Measurements from ENCODE around the gene CDT1. TPM values are rescaled to one million over a fixed set of nuclear protein-coding genes. Genes with fewer than 3 reads are reported as not detected.

The CDT1 gene
- total and polyA plus RNA-seq, 10 of the 15 experiments (the other 5 are each of a cell fraction or from before 2014, with no cell fraction given), result 0.50 to 87.6 (median 8.8) TPM

DNA sequence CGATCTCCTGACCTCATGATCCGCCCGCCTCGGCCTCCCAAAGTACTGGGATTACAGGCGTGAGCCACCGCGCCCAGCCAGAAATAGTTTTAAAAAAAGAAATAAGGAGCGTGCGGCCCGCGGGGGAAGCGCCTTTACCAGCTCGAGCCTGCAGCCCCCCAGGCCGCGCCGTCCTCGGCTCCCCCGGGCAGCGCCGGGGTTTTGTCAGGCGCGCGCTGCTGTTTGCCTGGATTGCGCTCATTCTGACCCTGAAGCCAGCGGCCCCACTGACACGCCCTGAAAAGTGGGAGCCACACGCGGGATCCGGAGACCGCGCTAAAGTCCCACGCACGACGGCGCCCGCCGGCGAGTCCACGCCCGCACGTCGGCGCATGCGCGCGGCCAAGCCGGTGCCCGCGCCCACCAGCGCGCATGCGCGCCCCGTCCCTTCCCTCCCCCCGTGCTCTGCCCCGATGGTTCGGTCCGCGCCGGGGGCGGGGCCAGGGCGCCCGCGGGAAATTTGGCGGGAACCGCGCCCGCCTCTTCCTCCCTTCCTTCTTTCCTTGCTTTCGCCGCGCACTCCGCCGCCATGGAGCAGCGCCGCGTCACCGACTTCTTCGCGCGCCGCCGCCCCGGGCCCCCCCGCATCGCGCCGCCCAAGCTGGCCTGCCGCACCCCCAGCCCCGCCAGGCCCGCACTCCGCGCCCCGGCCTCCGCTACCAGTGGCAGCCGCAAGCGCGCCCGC, at the start of gene CDT1 (continued):
- no peak for TF ChIP-seq IRF3 (IDR thresholded peaks at IDR 0.05)
- TF ChIP-seq PAX5 (IDR thresholded peaks at IDR 0.05; ENCODE audit: borderline replicate concordance, low read depth, low read length), result 0 out of 2 replicates have a peak, but pooled peaks have one; percentile 8
- TF ChIP-seq, protein P1, sequence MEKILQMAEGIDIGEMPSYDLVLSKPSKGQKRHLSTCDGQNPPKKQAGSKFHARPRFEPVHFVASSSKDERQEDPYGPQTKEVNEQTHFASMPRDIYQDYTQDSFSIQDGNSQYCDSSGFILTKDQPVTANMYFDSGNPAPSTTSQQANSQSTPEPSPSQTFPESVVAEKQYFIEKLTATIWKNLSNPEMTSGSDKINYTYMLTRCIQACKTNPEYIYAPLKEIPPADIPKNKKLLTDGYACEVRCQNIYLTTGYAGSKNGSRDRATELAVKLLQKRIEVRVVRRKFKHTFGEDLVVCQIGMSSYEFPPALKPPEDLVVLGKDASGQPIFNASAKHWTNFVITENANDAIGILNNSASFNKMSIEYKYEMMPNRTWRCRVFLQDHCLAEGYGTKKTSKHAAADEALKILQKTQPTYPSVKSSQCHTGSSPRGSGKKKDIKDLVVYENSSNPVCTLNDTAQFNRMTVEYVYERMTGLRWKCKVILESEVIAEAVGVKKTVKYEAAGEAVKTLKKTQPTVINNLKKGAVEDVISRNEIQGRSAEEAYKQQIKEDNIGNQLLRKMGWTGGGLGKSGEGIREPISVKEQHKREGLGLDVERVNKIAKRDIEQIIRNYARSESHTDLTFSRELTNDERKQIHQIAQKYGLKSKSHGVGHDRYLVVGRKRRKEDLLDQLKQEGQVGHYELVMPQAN (conservative IDR thresholded peaks at IDR 0.05), result peak; percentile 97
- TF ChIP-seq ASH2L (IDR thresholded peaks at IDR 0.05; ENCODE audit: borderline replicate concordance, low read depth), result no peak
- TF ChIP-seq ZSCAN29 (IDR thresholded peaks at IDR 0.05), result peak; percentile 29; the same call in 1 of the 2 replicates
- peak; percentile 94 for TF ChIP-seq JUND (IDR thresholded peaks at IDR 0.05; ENCODE audit: low read depth, low read length)
- TF ChIP-seq RELA (IDR thresholded peaks at IDR 0.05; ENCODE audit: borderline replicate concordance, partially characterized antibody), result peak; percentile 44
- TF ChIP-seq NFYB (IDR thresholded peaks at IDR 0.05; ENCODE audit: insufficient read depth, low read depth, low read length), result no peak
- TF ChIP-seq SIN3A (IDR thresholded peaks at IDR 0.05; ENCODE audit: low read depth, low read length), result peak; percentile 87
- peak; percentile 16; the same call in 1 of the 2 replicates for TF ChIP-seq NR2C1 (IDR thresholded peaks at IDR 0.05)
- TF ChIP-seq, protein P2, sequence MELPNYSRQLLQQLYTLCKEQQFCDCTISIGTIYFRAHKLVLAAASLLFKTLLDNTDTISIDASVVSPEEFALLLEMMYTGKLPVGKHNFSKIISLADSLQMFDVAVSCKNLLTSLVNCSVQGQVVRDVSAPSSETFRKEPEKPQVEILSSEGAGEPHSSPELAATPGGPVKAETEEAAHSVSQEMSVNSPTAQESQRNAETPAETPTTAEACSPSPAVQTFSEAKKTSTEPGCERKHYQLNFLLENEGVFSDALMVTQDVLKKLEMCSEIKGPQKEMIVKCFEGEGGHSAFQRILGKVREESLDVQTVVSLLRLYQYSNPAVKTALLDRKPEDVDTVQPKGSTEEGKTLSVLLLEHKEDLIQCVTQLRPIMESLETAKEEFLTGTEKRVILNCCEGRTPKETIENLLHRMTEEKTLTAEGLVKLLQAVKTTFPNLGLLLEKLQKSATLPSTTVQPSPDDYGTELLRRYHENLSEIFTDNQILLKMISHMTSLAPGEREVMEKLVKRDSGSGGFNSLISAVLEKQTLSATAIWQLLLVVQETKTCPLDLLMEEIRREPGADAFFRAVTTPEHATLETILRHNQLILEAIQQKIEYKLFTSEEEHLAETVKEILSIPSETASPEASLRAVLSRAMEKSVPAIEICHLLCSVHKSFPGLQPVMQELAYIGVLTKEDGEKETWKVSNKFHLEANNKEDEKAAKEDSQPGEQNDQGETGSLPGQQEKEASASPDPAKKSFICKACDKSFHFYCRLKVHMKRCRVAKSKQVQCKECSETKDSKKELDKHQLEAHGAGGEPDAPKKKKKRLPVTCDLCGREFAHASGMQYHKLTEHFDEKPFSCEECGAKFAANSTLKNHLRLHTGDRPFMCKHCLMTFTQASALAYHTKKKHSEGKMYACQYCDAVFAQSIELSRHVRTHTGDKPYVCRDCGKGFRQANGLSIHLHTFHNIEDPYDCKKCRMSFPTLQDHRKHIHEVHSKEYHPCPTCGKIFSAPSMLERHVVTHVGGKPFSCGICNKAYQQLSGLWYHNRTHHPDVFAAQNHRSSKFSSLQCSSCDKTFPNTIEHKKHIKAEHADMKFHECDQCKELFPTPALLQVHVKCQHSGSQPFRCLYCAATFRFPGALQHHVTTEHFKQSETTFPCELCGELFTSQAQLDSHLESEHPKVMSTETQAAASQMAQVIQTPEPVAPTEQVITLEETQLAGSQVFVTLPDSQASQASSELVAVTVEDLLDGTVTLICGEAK (IDR thresholded peaks at IDR 0.05; ENCODE audit: borderline replicate concordance), result no peak
- TF ChIP-seq, protein P3, sequence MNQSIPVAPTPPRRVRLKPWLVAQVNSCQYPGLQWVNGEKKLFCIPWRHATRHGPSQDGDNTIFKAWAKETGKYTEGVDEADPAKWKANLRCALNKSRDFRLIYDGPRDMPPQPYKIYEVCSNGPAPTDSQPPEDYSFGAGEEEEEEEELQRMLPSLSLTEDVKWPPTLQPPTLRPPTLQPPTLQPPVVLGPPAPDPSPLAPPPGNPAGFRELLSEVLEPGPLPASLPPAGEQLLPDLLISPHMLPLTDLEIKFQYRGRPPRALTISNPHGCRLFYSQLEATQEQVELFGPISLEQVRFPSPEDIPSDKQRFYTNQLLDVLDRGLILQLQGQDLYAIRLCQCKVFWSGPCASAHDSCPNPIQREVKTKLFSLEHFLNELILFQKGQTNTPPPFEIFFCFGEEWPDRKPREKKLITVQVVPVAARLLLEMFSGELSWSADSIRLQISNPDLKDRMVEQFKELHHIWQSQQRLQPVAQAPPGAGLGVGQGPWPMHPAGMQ (IDR thresholded peaks at IDR 0.05; ENCODE audit: borderline replicate concordance), result no peak
- TF ChIP-seq, protein P4, sequence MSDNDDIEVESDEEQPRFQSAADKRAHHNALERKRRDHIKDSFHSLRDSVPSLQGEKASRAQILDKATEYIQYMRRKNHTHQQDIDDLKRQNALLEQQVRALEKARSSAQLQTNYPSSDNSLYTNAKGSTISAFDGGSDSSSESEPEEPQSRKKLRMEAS (IDR thresholded peaks at IDR 0.05; ENCODE audit: low read depth, low read length), result peak; percentile 66
- TF ChIP-seq EGR1 (IDR thresholded peaks at IDR 0.05; ENCODE audit: borderline replicate concordance in 1 of 2, low read depth in 2 of 2, low read length in 2 of 2), result peak in 1 of 2 experiments; percentile 7; a peak in 1 of 3 replicates
- no peak for TF ChIP-seq POLR2AphosphoS2 (IDR thresholded peaks at IDR 0.05; ENCODE audit: low read depth, low read length)
- TF ChIP-seq NR2F1 (conservative IDR thresholded peaks at IDR 0.05), result peak; percentile 53
- TF ChIP-seq FOXK2 (IDR thresholded peaks at IDR 0.05), result peak; percentile 60
- TF ChIP-seq ESRRA (IDR thresholded peaks at IDR 0.05; ENCODE audit: low read length), result no peak
